RPMI7951 (cell line): ENCODE data around the gene MRPS34. TPM values are rescaled to one million over a fixed set of nuclear protein-coding genes. Genes with fewer than 3 reads are reported as not detected.
"Not testable (repeated sequence)": the region's sequence is repeated elsewhere in the genome, so short reads cannot be mapped to it uniquely, and the experiment has no call there.

Experiments
- DNase-seq: peaks from one replicate; pipeline ENCODE4 v3.0.0-alpha.2; 2012; ENCODE audit warnings: low read depth
- total RNA-seq: library from RNA; depleted of rRNA; stranded (reverse); fragments of >200 nt; shearing (Covaris generic); gene quantifications from 2 replicates; pipeline ENCODE4 v1.2.3, GENCODE V29; 2014; rRNA removed

MRPS34 gene
- 82.5 and 136 TPM in 2 replicates for total RNA-seq

- DNase-seq = peak; percentile 78
Measured at GRCh38 chr16:1772908-1773702, at the start of gene MRPS34. MRPS34 (minus strand) TSS chr16:1773134; CDS start chr16:1773119, 15 bp downstream.

- no peak for DNase-seq
Measured at GRCh38 chr16:1821861-1822611, 49.1 kb upstream of the MRPS34 start.

GRCh38 chr16:1820946-1821290 lies 48.0 kb upstream of the MRPS34 start:
- no peak for DNase-seq

GRCh38 chr16:1820096-1820945 lies 47.4 kb upstream of the MRPS34 start:
- DNase-seq = no peak

GRCh38 chr16:1819611-1820010 lies 46.7 kb upstream of the MRPS34 start:
- no peak for DNase-seq

- DNase-seq = no peak
Measured at GRCh38 chr16:1818873-1819525, 46.1 kb upstream of the MRPS34 start.

- DNase-seq = no peak
Measured at GRCh38 chr16:1818204-1818872, 45.4 kb upstream of the MRPS34 start.

GRCh38 chr16:1817716-1818115 lies 44.8 kb upstream of the MRPS34 start:
- no peak for DNase-seq

- DNase-seq = no peak
Measured at GRCh38 chr16:1817276-1817589, 44.3 kb upstream of the MRPS34 start.

GRCh38 chr16:1816396-1817275 lies 43.7 kb upstream of the MRPS34 start:
- no peak for DNase-seq

- DNase-seq = no peak
Measured at GRCh38 chr16:1815461-1815860, 42.5 kb upstream of the MRPS34 start.

GRCh38 chr16:1812732-1813163 lies 39.8 kb upstream of the MRPS34 start:
- peak; percentile 38 for DNase-seq

GRCh38 chr16:1810536-1810935 lies 37.6 kb upstream of the MRPS34 start:
- DNase-seq = no peak

GRCh38 chr16:1810106-1810505 lies 37.2 kb upstream of the MRPS34 start:
- DNase-seq = no peak

- DNase-seq = no peak
Measured at GRCh38 chr16:1809281-1809801, 36.4 kb upstream of the MRPS34 start.

- no peak for DNase-seq
Measured at GRCh38 chr16:1808691-1809090, 35.8 kb upstream of the MRPS34 start.

- no peak for DNase-seq
Measured at GRCh38 chr16:1807626-1808025, 34.7 kb upstream of the MRPS34 start.

- DNase-seq = peak; percentile 59
Measured at GRCh38 chr16:1800701-1801100, 27.8 kb upstream of the MRPS34 start.

GRCh38 chr16:1799263-1799662 lies 26.3 kb upstream of the MRPS34 start:
- not testable (repeated sequence) for DNase-seq
